SJSA1 (cell line): ENCODE results near the gene PI4KA. TPM values are rescaled to one million over a fixed set of nuclear protein-coding genes. Genes with fewer than 3 reads are reported as not detected.

ENCODE experiments used
- DNase-seq, 2 experiments: peaks; one replicate each; pipeline ENCODE4 v3.0.0-alpha.2; 2015 to 2020; ENCODE audit warnings: low spot score in 2 of 2, low read depth in 1 of 2
- H3K27ac ChIP-seq: fragments of 250-450 bp; sonication (Bioruptor Pico); 2 replicates; pipeline ENCODE4 v1.5.1; 2020; ENCODE audit warnings: mild to moderate bottlenecking, moderate library complexity
- H3K27me3 ChIP-seq: fragments of 250-450 bp; sonication (Bioruptor Pico); replicated peaks from 2 replicates; pipeline ENCODE4 v1.5.1; 2020; ENCODE audit warnings: mild to moderate bottlenecking, moderate library complexity
- H3K36me3 ChIP-seq: fragments of 250-450 bp; sonication (Bioruptor Pico); 2 replicates; pipeline ENCODE4 v1.5.1; 2020; ENCODE audit warnings: mild to moderate bottlenecking
- H3K4me1 ChIP-seq: fragments of 250-450 bp; sonication (Bioruptor Pico); replicated peaks from 2 replicates; pipeline ENCODE4 v1.6.1; 2021; ENCODE audit warnings: mild to moderate bottlenecking
- H3K4me3 ChIP-seq: fragments of 250-450 bp; sonication (Bioruptor Pico); 2 replicates; pipeline ENCODE4 v1.5.1; 2020; ENCODE audit warnings: mild to moderate bottlenecking
- H3K9me3 ChIP-seq: fragments of 250-450 bp; sonication (Bioruptor Pico); replicated peaks from 2 replicates; pipeline ENCODE4 v1.5.1; 2020; ENCODE audit warnings: mild to moderate bottlenecking
- total RNA-seq: library from RNA; depleted of rRNA; stranded (reverse); fragments of >200 nt; shearing (Covaris generic); gene quantifications from 2 replicates; pipeline ENCODE4 v1.2.3, GENCODE V29; 2014

The PI4KA gene
- total RNA-seq, 1 experiment from 2014 or later = 29.6 TPM

GRCh38 chr22:20889025-20889704 lies 30.6 kb upstream of the PI4KA start:
- no peak for DNase-seq
- H3K36me3 ChIP-seq = peaks cover 45% of the 10 kb centered on the region
- no peaks in the 10 kb centered on the region for H3K4me1 ChIP-seq
- no peaks in the 10 kb centered on the region for H3K27me3 ChIP-seq
- H3K27ac ChIP-seq = no peak overlapping the region
- no peaks in the 10 kb centered on the region for H3K9me3 ChIP-seq
- H3K4me3 ChIP-seq = no peak overlapping the region

GRCh38 chr22:20887375-20887774 lies 28.8 kb upstream of the PI4KA start:
- H3K27ac ChIP-seq = no peak overlapping the region
- DNase-seq = no peak
- H3K4me3 ChIP-seq = no peak overlapping the region
- peaks cover 57% of the 10 kb centered on the region for H3K36me3 ChIP-seq
- no peaks in the 10 kb centered on the region for H3K27me3 ChIP-seq
- H3K9me3 ChIP-seq = no peaks in the 10 kb centered on the region
- no peaks in the 10 kb centered on the region for H3K4me1 ChIP-seq

- Histone ChIP-seq H3K9me3 (no peaks in the 10 kb centered on the region), H3K36me3 (peaks cover 61% of the 10 kb centered on the region), H3K4me1 (no peaks in the 10 kb centered on the region), H3K27ac (no peak overlapping the region), H3K4me3 (no peak overlapping the region), H3K27me3 (no peaks in the 10 kb centered on the region)
- peak; percentile 49 to 71 for DNase-seq
Measured at GRCh38 chr22:20885557-20886323, 27.1 kb upstream of the PI4KA start.

- no peak overlapping the region for H3K27ac ChIP-seq
Measured at GRCh38 chr22:20885017-20885556, 26.5 kb upstream of the PI4KA start.

GRCh38 chr22:20884454-20884853 lies 25.8 kb upstream of the PI4KA start:
- Histone ChIP-seq H3K27me3 (no peaks in the 10 kb centered on the region), H3K4me3 (no peak overlapping the region), H3K36me3 (peaks cover 61% of the 10 kb centered on the region), H3K4me1 (no peaks in the 10 kb centered on the region), H3K9me3 (no peaks in the 10 kb centered on the region), H3K27ac (no peak overlapping the region)
- DNase-seq = no peak

More at GRCh38 chr22:20885017-20885556, 26.5 kb upstream of the PI4KA start:
- peaks cover 63% of the 10 kb centered on the region for H3K36me3 ChIP-seq
- H3K4me3 ChIP-seq = no peak overlapping the region
- no peaks in the 10 kb centered on the region for H3K9me3 ChIP-seq
- DNase-seq = peak in 1 of 2 experiments; percentile 15
- no peaks in the 10 kb centered on the region for H3K4me1 ChIP-seq
- no peaks in the 10 kb centered on the region for H3K27me3 ChIP-seq

GRCh38 chr22:20882855-20883254 lies 24.2 kb upstream of the PI4KA start:
- Histone ChIP-seq H3K4me3 (no peak overlapping the region), H3K27me3 (no peaks in the 10 kb centered on the region), H3K27ac (no peak overlapping the region), H3K4me1 (no peaks in the 10 kb centered on the region), H3K9me3 (no peaks in the 10 kb centered on the region), H3K36me3 (peaks cover 50% of the 10 kb centered on the region)
- DNase-seq = no peak

- peaks cover 46% of the 10 kb centered on the region for H3K36me3 ChIP-seq
- DNase-seq = no peak
- no peaks in the 10 kb centered on the region for H3K27me3 ChIP-seq
- no peaks in the 10 kb centered on the region for H3K9me3 ChIP-seq
- H3K4me3 ChIP-seq = no peak overlapping the region
- no peak overlapping the region for H3K27ac ChIP-seq
- no peaks in the 10 kb centered on the region for H3K4me1 ChIP-seq
Measured at GRCh38 chr22:20881869-20882815, 23.5 kb upstream of the PI4KA start.

- H3K4me3 ChIP-seq = no peak overlapping the region
- DNase-seq = no peak
- H3K9me3 ChIP-seq = no peaks in the 10 kb centered on the region
- H3K36me3 ChIP-seq = peaks cover 43% of the 10 kb centered on the region
- no peaks in the 10 kb centered on the region for H3K27me3 ChIP-seq
- no peaks in the 10 kb centered on the region for H3K4me1 ChIP-seq
- H3K27ac ChIP-seq = no peak overlapping the region
Measured at GRCh38 chr22:20881231-20881630, 22.6 kb upstream of the PI4KA start.

- no peaks in the 10 kb centered on the region for H3K4me1 ChIP-seq
- peaks cover 28% of the 10 kb centered on the region for H3K36me3 ChIP-seq
- DNase-seq = no peak
- no peak overlapping the region for H3K27ac ChIP-seq
- H3K9me3 ChIP-seq = no peaks in the 10 kb centered on the region
- no peaks in the 10 kb centered on the region for H3K27me3 ChIP-seq
- H3K4me3 ChIP-seq = no peak overlapping the region
Measured at GRCh38 chr22:20877715-20878114, 19.1 kb upstream of the PI4KA start.

- Histone ChIP-seq H3K27ac (no peak overlapping the region), H3K9me3 (no peaks in the 10 kb centered on the region), H3K4me1 (no peaks in the 10 kb centered on the region), H3K36me3 (peaks cover 37% of the 10 kb centered on the region), H3K27me3 (no peaks in the 10 kb centered on the region), H3K4me3 (no peak overlapping the region)
- DNase-seq = no peak
Measured at GRCh38 chr22:20875296-20875695, 16.7 kb upstream of the PI4KA start.

- H3K9me3 ChIP-seq = no peaks in the 10 kb centered on the region
Measured at GRCh38 chr22:20873214-20873613, 14.6 kb upstream of the PI4KA start.

GRCh38 chr22:20869234-20869633 lies 10.6 kb upstream of the PI4KA start:
- no peaks in the 10 kb centered on the region for H3K4me1 ChIP-seq
- H3K9me3 ChIP-seq = no peaks in the 10 kb centered on the region
- H3K27ac ChIP-seq = no peak overlapping the region
- H3K4me3 ChIP-seq = no peak overlapping the region
- no peak for DNase-seq
- no peaks in the 10 kb centered on the region for H3K27me3 ChIP-seq
- H3K36me3 ChIP-seq = peaks cover 49% of the 10 kb centered on the region

More at GRCh38 chr22:20873214-20873613, 14.6 kb upstream of the PI4KA start:
- no peak for DNase-seq
- H3K27me3 ChIP-seq = no peaks in the 10 kb centered on the region
- H3K36me3 ChIP-seq = peaks cover 41% of the 10 kb centered on the region
- no peak overlapping the region for H3K4me3 ChIP-seq
- no peak overlapping the region for H3K27ac ChIP-seq
- H3K4me1 ChIP-seq = no peaks in the 10 kb centered on the region
